ENCODE data around the gene FAM3D. TPM values are rescaled to one million over a fixed set of nuclear protein-coding genes. Genes with fewer than 3 reads are reported as not detected.

The FAM3D gene
- total and polyA plus RNA-seq, 2 of the 8 experiments (the other 6 are each of a cell fraction or from before 2014, with no cell fraction given): not detected

GRCh38 chr3:58638591-58638990 lies 28.0 kb downstream of the FAM3D start:
- no peak overlapping the region for H3K18ac ChIP-seq (ENCODE audit: extremely low read depth, low read length)
- H3K4ac ChIP-seq (replicated peaks; ENCODE audit: insufficient read length, low read depth, low read length): no peak overlapping the region
- DNase-seq (ENCODE audit: low read depth in 1 of 2, low spot score in 2 of 2): no peak
- H2AFZ ChIP-seq (ENCODE audit: low read length): no peak overlapping the region
- ChIA-PET CTCF (ENCODE audit: partially characterized antibody) (interaction anchor here (0.7 to 25.1 kb wide), 9 partner anchors 8 to 415 kb away, joined by 3 to 994 read pairs (median 17); partner anchors contain the start of gene FAM107A), POLR2A (ENCODE audit: partially characterized antibody) (no interaction called here)
- H4K20me1 ChIP-seq (replicated peaks in 1 of 2; ENCODE audit: control insufficient read depth in 1 of 2, insufficient read depth in 2 of 2, low read length in 2 of 2): peaks cover 0 to 2% of the 10 kb centered on the region in 2 experiments
- no peak overlapping the region for H2BK12ac ChIP-seq (ENCODE audit: low read depth, low read length)
- no peak overlapping the region for H2BK5ac ChIP-seq (ENCODE audit: low read depth, low read length)
- no peak overlapping the region for H4K91ac ChIP-seq (replicated peaks; ENCODE audit: insufficient read length, low read length)
- H3K4me1 ChIP-seq (replicated peaks in 1 of 4; ENCODE audit: control insufficient read depth in 3 of 4, insufficient read depth in 4 of 4, low read length in 3 of 4): peaks cover 0 to 4% (median 0%) of the 10 kb centered on the region in 4 experiments; a peak in 3 of 7 replicates
- WGBS, 2 experiments (ENCODE audit: extremely low coverage in 1 of 2, insufficient coverage in 1 of 2, insufficient read length in 1 of 2, insufficient replicate concordance in 2 of 2, low coverage in 1 of 2, low lambda C conversion rate in 2 of 2, missing lambda C conversion rate in 1 of 2): 67% methylated on average over 6 of the region's 6 CpGs; no CpG with 5 or more reads in 1 of the 2 experiments
- H3K27ac ChIP-seq (ENCODE audit: low read depth, low read length): no peak overlapping the region
- H3K9ac ChIP-seq (replicated peaks in 1 of 4; ENCODE audit: extremely low read depth in 1 of 4, low read depth in 3 of 4, low read length in 3 of 4): no peak overlapping the region
- FAIRE-seq: no peak
- H3K4me2 ChIP-seq (ENCODE audit: insufficient read depth in 1 of 2, low read depth in 2 of 2, low read length in 2 of 2): no peak overlapping the region
- no peak overlapping the region for H3K14ac ChIP-seq (ENCODE audit: insufficient read length)
- peaks cover 21 to 74% (median 50%) of the 10 kb centered on the region in 4 experiments for H3K27me3 ChIP-seq (replicated peaks in 1 of 4; ENCODE audit: control insufficient read depth in 3 of 4, extremely low read depth in 1 of 4, insufficient read depth in 3 of 4, low read length in 3 of 4)
- no peak overlapping the region for H2BK20ac ChIP-seq (ENCODE audit: low read length)
- H3K79me1 ChIP-seq (ENCODE audit: low read depth, low read length): no peaks in the 10 kb centered on the region
- H4K8ac ChIP-seq (ENCODE audit: extremely low read depth, insufficient read depth, low read length): no peak overlapping the region
- no peak overlapping the region for H3K4me3 ChIP-seq (ENCODE audit: extremely low read depth in 1 of 4, insufficient read depth in 2 of 4, low read depth in 3 of 4, low read length in 4 of 4)
- no peak overlapping the region for H3K56ac ChIP-seq (replicated peaks; ENCODE audit: insufficient read length, low read depth, low read length)
- H3K36me3 ChIP-seq (ENCODE audit: control insufficient read depth in 2 of 4, insufficient read depth in 4 of 4, low read length in 3 of 4): no peaks in the 10 kb centered on the region; a peak in 1 of 8 replicates
- H3K23me2 ChIP-seq (ENCODE audit: low read depth, low read length): no peaks in the 10 kb centered on the region
- H4K5ac ChIP-seq (ENCODE audit: insufficient read length, low read depth, low read length): no peak overlapping the region
- H2BK120ac ChIP-seq (replicated peaks; ENCODE audit: low read depth, low read length): no peak overlapping the region
- H3K23ac ChIP-seq (ENCODE audit: insufficient read length): no peak overlapping the region
- no peaks in the 10 kb centered on the region for H3K9me3 ChIP-seq (ENCODE audit: insufficient read depth in 2 of 2, low read depth in 1 of 2, low read length in 1 of 2)
- H3K79me2 ChIP-seq (ENCODE audit: control insufficient read depth in 1 of 2, insufficient read depth in 2 of 2, low read length in 2 of 2): no peaks in the 10 kb centered on the region
- no peak overlapping the region for H2AK5ac ChIP-seq (ENCODE audit: low read depth, low read length)
- H2BK15ac ChIP-seq (ENCODE audit: low read length): no peak overlapping the region
- TF ChIP-seq CBX8 (IDR thresholded peaks at IDR 0.05; ENCODE audit: borderline replicate concordance, low read depth, low read length) (no peak), ATF3 (IDR thresholded peaks at IDR 0.05; ENCODE audit: insufficient read depth, low read depth, low read length) (no peak), POU5F1 (IDR thresholded peaks at IDR 0.05; ENCODE audit: low read depth, low read length) (no peak), FOSL1 (IDR thresholded peaks at IDR 0.05; ENCODE audit: insufficient read depth, low read depth, low read length) (no peak), KDM5A (IDR thresholded peaks at IDR 0.05; ENCODE audit: low read length) (no peak), CTCF (IDR thresholded peaks at IDR 0.05; ENCODE audit: control extremely low read depth in 1 of 3, insufficient read depth in 1 of 3, low read depth in 1 of 3, low read length in 3 of 3) (no peak), USF2 (IDR thresholded peaks at IDR 0.05; ENCODE audit: low read length) (no peak), SIRT6 (IDR thresholded peaks at IDR 0.05; ENCODE audit: low read length) (no peak), EGR1 (IDR thresholded peaks at IDR 0.05; ENCODE audit: borderline replicate concordance, low read depth, low read length) (no peak)
- TF ChIP-seq, protein P1, sequence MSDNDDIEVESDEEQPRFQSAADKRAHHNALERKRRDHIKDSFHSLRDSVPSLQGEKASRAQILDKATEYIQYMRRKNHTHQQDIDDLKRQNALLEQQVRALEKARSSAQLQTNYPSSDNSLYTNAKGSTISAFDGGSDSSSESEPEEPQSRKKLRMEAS (IDR thresholded peaks at IDR 0.05): no peak
